Right atrium auricular region (tissue), 2 donors: ENCODE data around the gene KAT6B. TPM values are rescaled to one million over a fixed set of nuclear protein-coding genes. Genes with fewer than 3 reads are reported as not detected.

Experiments used
- DNase-seq: peaks from one replicate; pipeline ENCODE4 v3.0.0-alpha.2; 2019; ENCODE audit warnings: low spot score
- H3K27ac ChIP-seq, 2 donors: fragments of 200-600 bp; sonication (generic); 1 replicate in 1 of 2; 2 replicates in 1 of 2; pipeline ENCODE4 v1.5.1; 2016 to 2019
- H3K27me3 ChIP-seq, 2 donors: fragments of 200-600 bp; sonication (generic); one replicate each; pipeline versions ENCODE4 v1.5.1 to v1.6.0; 2017 to 2019
- H3K36me3 ChIP-seq: fragments of 200-600 bp; sonication (generic); one replicate; pipeline ENCODE4 v1.5.1; 2016
- H3K4me1 ChIP-seq, 2 donors: fragments of 200-600 bp; sonication (generic); one replicate each; pipeline versions ENCODE4 v1.5.1 to v1.6.0; 2017 to 2019
- H3K4me3 ChIP-seq, 2 donors: fragments of 200-600 bp; sonication (generic); 1 replicate in 1 of 2; 2 replicates in 1 of 2; pipeline ENCODE4 v1.5.1; 2017 to 2019; ENCODE audit warnings: mild to moderate bottlenecking in 1 of 2, moderate library complexity in 1 of 2
- H3K9me3 ChIP-seq, 2 donors: fragments of 200-600 bp; sonication (generic); one replicate each; pipeline ENCODE4 v1.5.1; 2019
- CTCF ChIP-seq, 2 donors: fragments of 200-600 bp; sonication (generic); IDR thresholded peaks; one replicate each; pipeline ENCODE4 v1.5.1; 2019; ENCODE audit warnings: antibody characterized with exemption in 2 of 2
- total RNA-seq, 2 donors: library from RNA; depleted of rRNA; stranded (reverse); fragments of >200 nt; gene quantifications; one replicate each; pipeline ENCODE4 v1.1.0, GENCODE V29; 2016

Gene KAT6B
- total RNA-seq, 2 donors from 2014 or later: 42.7 to 43.5 TPM

GRCh38 chr10:75034131-75034512 lies 207.7 kb downstream of the KAT6B start:
- Histone ChIP-seq H3K4me3 (no peak overlapping the region), H3K36me3 (peaks cover 19% of the 10 kb centered on the region), H3K4me1 (peaks cover 0 to 29% of the 10 kb centered on the region in 2 donors), H3K9me3 (no peaks in the 10 kb centered on the region), H3K27ac (peak overlapping the region; percentile 45 to 61), H3K27me3 (no peaks in the 10 kb centered on the region)
- TF ChIP-seq CTCF (IDR thresholded peaks at IDR 0.05): no peak
- DNase-seq: no peak

GRCh38 chr10:75034714-75035258 lies 208.4 kb downstream of the KAT6B start:
- TF ChIP-seq CTCF (IDR thresholded peaks at IDR 0.05): no peak
- peak overlapping the region; percentile 45 to 61 for H3K27ac ChIP-seq
- no peak overlapping the region for H3K4me3 ChIP-seq
- H3K27me3 ChIP-seq: no peaks in the 10 kb centered on the region
- no peaks in the 10 kb centered on the region for H3K9me3 ChIP-seq
- H3K4me1 ChIP-seq: peaks cover 0 to 29% of the 10 kb centered on the region in 2 donors
- no peak for DNase-seq
- H3K36me3 ChIP-seq: peaks cover 14% of the 10 kb centered on the region

GRCh38 chr10:75035975-75036708 lies 209.7 kb downstream of the KAT6B start:
- H3K4me1 ChIP-seq: peaks cover 0 to 29% of the 10 kb centered on the region in 2 donors
- no peak for DNase-seq
- no peaks in the 10 kb centered on the region for H3K9me3 ChIP-seq
- H3K36me3 ChIP-seq: peaks cover under 1% of the 10 kb centered on the region
- no peak for TF ChIP-seq CTCF (IDR thresholded peaks at IDR 0.05)
- H3K4me3 ChIP-seq: no peak overlapping the region
- H3K27ac ChIP-seq: no peak overlapping the region
- H3K27me3 ChIP-seq: no peaks in the 10 kb centered on the region

- Histone ChIP-seq H3K27me3 (no peaks in the 10 kb centered on the region), H3K9me3 (no peaks in the 10 kb centered on the region), H3K27ac (no peak overlapping the region), H3K36me3 (no peaks in the 10 kb centered on the region), H3K4me3 (no peak overlapping the region), H3K4me1 (peaks cover 0 to 29% of the 10 kb centered on the region in 2 donors)
- DNase-seq: no peak
- TF ChIP-seq CTCF (IDR thresholded peaks at IDR 0.05): no peak
These were observed 211.1 kb downstream of the KAT6B start for GRCh38 chr10:75037171-75038153.

GRCh38 chr10:75038335-75038734 lies 211.9 kb downstream of the KAT6B start:
- peak overlapping the region; percentile 52 to 54 for H3K27ac ChIP-seq

More at GRCh38 chr10:75038335-75038734, 211.9 kb downstream of the KAT6B start:
- no peak for DNase-seq
- TF ChIP-seq CTCF (IDR thresholded peaks at IDR 0.05): no peak
- no peaks in the 10 kb centered on the region for H3K9me3 ChIP-seq
- H3K4me3 ChIP-seq: no peak overlapping the region
- peaks cover 0 to 25% of the 10 kb centered on the region in 2 donors for H3K4me1 ChIP-seq
- H3K27me3 ChIP-seq: no peaks in the 10 kb centered on the region
- H3K36me3 ChIP-seq: no peaks in the 10 kb centered on the region
